Activated naive CD4-positive, alpha-beta T cell treated with anti-CD3 and anti-CD28 coated beads, Interleukin-2, amount 50 U/mL, for 72 hours (primary cell): ENCODE measurements around the gene SLC7A10. TPM values are rescaled to one million over a fixed set of nuclear protein-coding genes. Genes with fewer than 3 reads are reported as not detected.
A peak's percentile ranks its signal among the peaks of the same experiment; 100 is the strongest.

Experiments used
- ATAC-seq, 2 donors: fragments of 150-1000 bp; cut with Tn5 transposase; 2 replicates each; pipeline ENCODE4 v1.10.0; 2021; ENCODE audit warnings: mild to moderate bottlenecking in 2 of 2, moderate library complexity in 2 of 2
- DNase-seq, 2 donors: peaks; one replicate each; pipeline ENCODE4 v3.0.0; 2021 to 2022; ENCODE audit warnings: low spot score in 2 of 2
- H3K27ac Mint-ChIP-seq, 2 donors: one replicate each; pipeline ENCODE4 v1.8.0; 2022; ENCODE audit warnings: mild to moderate bottlenecking in 2 of 2, mixed read lengths in 2 of 2
- H3K36me3 Mint-ChIP-seq, 2 donors: one replicate each; pipeline ENCODE4 v1.8.0; 2022; ENCODE audit warnings: mixed read lengths in 2 of 2
- H3K9me3 Mint-ChIP-seq, 2 donors: one replicate each; pipeline ENCODE4 v1.8.0; 2022; ENCODE audit warnings: mixed read lengths in 2 of 2
- total RNA-seq, 2 donors: library from RNA; stranded (reverse); gene quantifications; one replicate each; pipeline ENCODE4 v1.2.3, GENCODE V29; 2022

Gene SLC7A10
- not detected for total RNA-seq

- ATAC-seq = no peak
- H3K36me3 Mint-ChIP-seq = peaks cover 18 to 20% of the 10 kb centered on the region in 2 donors
- DNase-seq = no peak
- H3K27ac Mint-ChIP-seq = no peak within 1 kb of the TSS
- peaks cover 14 to 16% of the 10 kb centered on the region in 2 donors for H3K9me3 Mint-ChIP-seq
These were observed at the start of gene SLC7A10 for GRCh38 chr19:33225458-33225926. SLC7A10 (minus strand) TSS chr19:33225850; CDS start chr19:33225703, 147 bp downstream.

GRCh38 chr19:33274663-33275558 lies 49.3 kb upstream of the SLC7A10 start:
- DNase-seq (no peak), ATAC-seq (no peak)
- Mint-ChIP-seq H3K27ac (no peak overlapping the region), H3K9me3 (no peaks in the 10 kb centered on the region), H3K36me3 (no peaks in the 10 kb centered on the region)

DNA sequence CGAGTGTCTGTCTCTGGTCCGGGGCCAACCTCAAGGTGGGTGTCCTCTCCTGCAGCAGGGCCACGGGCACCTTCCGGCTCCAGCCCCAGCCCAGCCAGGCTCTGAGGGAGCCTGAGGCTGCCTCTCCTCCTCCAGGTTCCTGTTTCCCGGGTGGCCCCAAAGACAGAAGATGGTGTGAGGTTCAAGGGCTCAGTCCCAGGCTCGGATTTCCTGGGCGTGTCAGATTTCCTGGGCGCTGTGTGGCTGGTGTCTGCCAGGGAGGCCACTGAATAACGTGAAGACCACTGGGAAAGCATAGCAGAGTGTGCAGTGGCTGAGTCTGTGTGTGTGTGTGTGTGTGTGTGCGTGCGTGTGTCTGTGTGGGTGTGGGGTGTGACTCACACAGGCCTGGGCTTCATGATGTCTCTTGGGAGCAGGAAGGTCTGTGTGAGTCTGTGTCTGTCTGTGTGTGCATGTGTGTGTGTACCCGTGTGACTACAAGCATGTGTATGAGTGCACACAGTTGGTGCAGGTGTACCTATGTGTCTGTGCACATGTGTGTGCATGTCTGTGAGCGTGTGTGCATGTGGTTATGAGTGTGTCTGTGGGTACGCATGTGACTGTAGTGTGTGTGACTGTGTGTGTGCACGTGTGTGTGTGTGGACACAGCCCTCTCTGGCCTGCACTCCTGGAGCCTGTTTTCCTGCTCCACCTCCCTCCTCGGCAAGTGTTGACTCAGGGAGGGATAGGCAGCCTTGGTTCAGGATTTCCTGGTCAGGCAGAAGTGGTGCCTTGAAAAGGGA lies 48.4 kb upstream of the SLC7A10 start:
- DNase-seq (peak in 1 of 2 donors; percentile 33), ATAC-seq (peak; percentile 28 to 71)
- Mint-ChIP-seq H3K27ac (no peak overlapping the region), H3K9me3 (no peaks in the 10 kb centered on the region), H3K36me3 (no peaks in the 10 kb centered on the region)

GRCh38 chr19:33273065-33273736 lies 47.6 kb upstream of the SLC7A10 start:
- DNase-seq (no peak), ATAC-seq (no peak)
- Mint-ChIP-seq H3K36me3 (no peaks in the 10 kb centered on the region), H3K9me3 (no peaks in the 10 kb centered on the region), H3K27ac (no peak overlapping the region)

DNA sequence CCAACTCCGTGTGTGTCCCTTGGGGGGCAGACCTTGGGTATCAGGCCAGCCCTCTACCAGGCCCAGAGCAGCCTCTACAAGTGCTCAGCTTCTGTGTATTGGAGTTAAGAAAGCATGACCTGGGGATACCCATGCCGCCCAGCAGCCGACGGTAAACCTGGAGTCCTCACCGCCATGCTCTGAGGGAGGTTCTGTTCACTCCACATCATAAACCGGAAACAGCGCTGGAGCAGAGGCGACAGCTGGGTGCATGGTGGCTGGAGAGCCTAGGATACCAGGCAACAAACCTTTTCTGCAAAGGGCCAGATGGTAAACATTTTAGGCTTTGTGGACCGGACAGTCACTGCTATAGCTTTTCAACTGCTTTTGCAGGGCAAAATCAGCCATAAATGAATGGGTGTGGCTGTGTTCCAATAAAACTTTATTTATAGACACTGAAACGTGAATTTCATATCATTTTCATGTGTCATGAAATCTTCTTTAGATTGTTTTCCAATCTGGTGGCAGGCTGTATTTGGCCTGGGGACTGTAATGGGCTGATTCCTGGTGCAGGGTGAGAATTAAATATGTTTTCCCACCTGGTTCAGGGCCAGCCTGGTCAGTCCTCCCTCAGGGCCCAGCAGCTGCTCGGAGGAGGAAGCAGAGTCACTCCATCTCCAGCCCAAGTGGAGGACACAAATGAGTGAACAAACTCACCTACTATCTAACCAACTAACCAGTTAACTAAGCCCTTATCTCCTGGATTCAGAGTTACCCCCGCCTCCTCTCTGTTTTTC lies 45.8 kb upstream of the SLC7A10 start:
- peak overlapping the region in 1 of 2 donors; percentile 56 for H3K27ac Mint-ChIP-seq

GRCh38 chr19:33270769-33271168 lies 45.1 kb upstream of the SLC7A10 start:
- no peaks in the 10 kb centered on the region for H3K36me3 Mint-ChIP-seq
- no peak for DNase-seq
- no peak for ATAC-seq
- H3K9me3 Mint-ChIP-seq = no peaks in the 10 kb centered on the region
- no peak overlapping the region for H3K27ac Mint-ChIP-seq

More for the DNA sequence above, 45.8 kb upstream of the SLC7A10 start:
- DNase-seq (no peak), ATAC-seq (no peak)
- Mint-ChIP-seq H3K9me3 (no peaks in the 10 kb centered on the region), H3K36me3 (no peaks in the 10 kb centered on the region)

GRCh38 chr19:33269016-33269415 lies 43.4 kb upstream of the SLC7A10 start:
- no peak overlapping the region for H3K27ac Mint-ChIP-seq
- no peak for DNase-seq
- no peaks in the 10 kb centered on the region for H3K36me3 Mint-ChIP-seq
- no peaks in the 10 kb centered on the region for H3K9me3 Mint-ChIP-seq
- ATAC-seq = no peak

DNA sequence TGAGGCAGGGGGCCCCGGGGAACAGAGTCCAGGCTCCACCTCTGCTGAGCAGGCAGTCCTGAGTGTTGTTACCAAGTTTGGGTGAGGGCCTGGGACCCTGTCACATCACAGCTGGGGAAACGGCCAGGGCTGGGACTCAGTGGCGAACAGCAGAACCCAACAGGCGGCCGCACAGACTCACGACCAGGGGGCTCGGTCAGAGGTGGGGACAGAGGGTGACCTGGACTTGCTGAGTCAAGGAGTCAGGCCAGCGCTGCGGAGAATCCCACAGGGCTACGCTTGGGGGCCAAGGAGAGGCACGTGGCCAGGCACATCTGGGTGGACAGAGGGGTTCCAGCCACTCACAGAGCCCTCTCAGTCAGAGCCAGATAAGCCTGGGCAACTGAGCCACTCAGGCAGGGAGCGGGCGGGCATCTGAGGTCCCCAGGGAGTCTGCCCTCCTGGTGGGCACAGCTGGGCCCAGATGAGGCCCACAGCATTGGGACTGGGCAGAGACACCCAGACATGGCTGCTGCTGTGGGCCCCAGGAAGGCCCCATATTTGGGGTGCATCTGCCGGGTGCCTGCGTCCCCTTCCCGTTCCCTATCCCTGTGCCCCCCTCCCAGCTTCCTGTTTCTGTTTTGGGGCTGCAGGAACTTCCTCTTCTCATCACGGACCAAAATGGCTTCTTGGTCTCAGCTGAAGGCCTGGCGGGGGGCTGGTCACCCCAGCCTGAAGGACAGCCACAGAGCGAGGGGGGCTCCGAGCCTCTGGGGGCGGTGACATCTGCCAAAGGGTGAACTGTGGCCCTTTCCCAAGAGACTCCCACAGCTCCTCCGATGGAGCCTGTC lies 42.7 kb upstream of the SLC7A10 start:
- ATAC-seq (no peak), DNase-seq (no peak)
- no peak overlapping the region for H3K27ac Mint-ChIP-seq
- no peaks in the 10 kb centered on the region for H3K9me3 Mint-ChIP-seq
- no peaks in the 10 kb centered on the region for H3K36me3 Mint-ChIP-seq

- no peak for DNase-seq
- no peak for ATAC-seq
- no peak overlapping the region for H3K27ac Mint-ChIP-seq
- no peaks in the 10 kb centered on the region for H3K36me3 Mint-ChIP-seq
- no peaks in the 10 kb centered on the region for H3K9me3 Mint-ChIP-seq
These were observed 42.1 kb upstream of the SLC7A10 start for GRCh38 chr19:33267706-33268105.

GRCh38 chr19:33266974-33267484 lies 41.4 kb upstream of the SLC7A10 start:
- Mint-ChIP-seq H3K36me3 (no peaks in the 10 kb centered on the region), H3K27ac (no peak overlapping the region), H3K9me3 (no peaks in the 10 kb centered on the region)
- no peak for ATAC-seq
- no peak for DNase-seq

DNA sequence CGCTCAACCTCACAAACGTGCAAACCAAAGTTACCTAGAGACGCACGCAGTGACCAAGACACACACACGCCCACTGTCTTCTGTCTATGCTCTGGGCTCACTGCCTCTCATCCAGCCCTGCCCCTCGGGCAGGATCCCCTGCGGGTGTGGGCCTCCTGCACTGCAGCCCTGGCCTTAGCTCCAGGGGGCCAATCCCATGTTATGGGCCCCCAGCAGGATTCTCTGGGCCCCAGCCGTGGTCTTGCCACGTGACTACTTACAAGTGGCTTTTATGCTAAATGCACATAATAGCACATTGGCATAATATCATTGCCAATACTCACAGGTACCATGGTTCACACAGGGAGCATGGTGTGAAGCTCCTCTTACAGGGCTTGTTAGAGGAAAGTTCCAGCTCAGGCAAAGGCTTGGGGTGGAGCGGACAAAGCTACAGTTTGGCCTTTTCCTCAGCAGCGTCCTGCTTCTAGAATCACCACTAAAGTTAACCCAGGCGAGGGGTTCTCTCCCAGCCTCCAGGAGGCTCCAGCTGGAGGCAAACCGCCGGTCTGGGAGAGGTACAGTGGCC lies 39.3 kb upstream of the SLC7A10 start:
- peak overlapping the region in 1 of 2 donors; percentile 3 for H3K27ac Mint-ChIP-seq
- H3K9me3 Mint-ChIP-seq = no peaks in the 10 kb centered on the region
- DNase-seq (no peak), ATAC-seq (no peak)
- no peaks in the 10 kb centered on the region for H3K36me3 Mint-ChIP-seq

DNA sequence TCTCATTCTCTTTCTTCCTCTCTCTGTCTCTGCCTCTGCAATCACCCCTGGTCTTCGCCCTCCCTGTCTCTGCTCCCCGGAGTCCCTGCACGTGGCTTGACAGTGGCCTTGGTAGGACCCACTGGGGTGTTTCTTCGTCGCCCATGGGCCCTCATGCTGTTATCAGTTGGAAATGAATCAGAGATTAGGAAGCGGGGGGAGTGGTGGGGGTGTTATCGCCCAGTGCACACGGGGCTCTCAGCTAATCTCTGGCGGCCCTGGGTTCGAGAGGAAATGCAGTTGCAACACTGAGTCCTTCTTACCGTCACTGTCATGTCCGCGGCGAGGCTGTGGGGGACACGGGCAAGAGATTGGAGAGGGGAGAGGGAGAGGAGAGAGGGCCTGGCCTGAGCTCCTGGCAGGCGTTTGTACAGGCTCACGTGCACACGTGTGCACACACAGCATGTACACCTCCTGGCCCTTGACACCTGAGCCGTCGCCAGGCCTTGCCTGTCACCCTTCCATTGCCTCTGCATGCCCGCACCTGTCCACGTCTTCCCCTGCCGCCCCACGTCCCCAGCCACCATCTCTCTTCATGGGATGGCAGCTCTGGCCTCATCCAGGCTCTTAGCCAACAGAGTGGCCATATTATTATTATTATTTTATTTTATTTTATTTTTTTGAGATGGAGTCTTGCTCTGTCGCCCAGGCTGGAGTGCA lies 37.8 kb upstream of the SLC7A10 start:
- no peak for DNase-seq
- no peak for ATAC-seq
- Mint-ChIP-seq H3K27ac (no peak overlapping the region), H3K36me3 (peaks cover 0 to 6% of the 10 kb centered on the region in 2 donors), H3K9me3 (no peaks in the 10 kb centered on the region)

GRCh38 chr19:33261511-33262189 lies 36.0 kb upstream of the SLC7A10 start:
- Mint-ChIP-seq H3K9me3 (no peaks in the 10 kb centered on the region), H3K36me3 (peaks cover 0 to 6% of the 10 kb centered on the region in 2 donors), H3K27ac (no peak overlapping the region)
- no peak for ATAC-seq
- no peak for DNase-seq
